ENCODE measurements around the gene CCDC178. TPM values are rescaled to one million over a fixed set of nuclear protein-coding genes. Genes with fewer than 3 reads are reported as not detected.

The CCDC178 gene
- total RNA-seq, 2 donors from 2014 or later: 0.22 to 0.29 TPM

GRCh38 chr18:32974421-32975162 is 465.9 kb downstream of the CCDC178 start:
- WGBS, 2 experiments (ENCODE audit: insufficient coverage in 1 of 2, insufficient read length in 1 of 2): 90% methylated on average over 3 to 4 of the region's 4 CpGs

GRCh38 chr18:32968248-32968647 is 472.3 kb downstream of the CCDC178 start:
- Histone ChIP-seq H3K4me3 (ENCODE audit: low read length) (no peak overlapping the region), H3K27ac (ENCODE audit: low read depth, low read length) (no peak overlapping the region), H3K9ac (ENCODE audit: extremely low read depth, low read length, poor library complexity, severe bottlenecking) (no peak overlapping the region), H3K36me3 (ENCODE audit: control insufficient read depth, insufficient read depth, low read length) (no peaks in the 10 kb centered on the region), H3K9me3 (ENCODE audit: control insufficient read depth, low read length) (no peaks in the 10 kb centered on the region), H3K4me1 (ENCODE audit: control insufficient read depth, insufficient read depth, low read length) (no peaks in the 10 kb centered on the region), H3K27me3 (ENCODE audit: control insufficient read depth, insufficient read depth, low read length, poor library complexity, severe bottlenecking) (no peaks in the 10 kb centered on the region)
- Mint-ChIP-seq H3K27me3 (ENCODE audit: insufficient read depth) (no peaks in the 10 kb centered on the region), H3K27ac (no peak overlapping the region), H3K4me3 (no peak overlapping the region), H3K9me3 (peaks cover 7% of the 10 kb centered on the region), H3K4me1 (no peaks in the 10 kb centered on the region), H3K36me3 (ENCODE audit: low read depth) (no peaks in the 10 kb centered on the region)
- WGBS, 2 experiments (ENCODE audit: insufficient coverage in 1 of 2, insufficient read length in 1 of 2): 82% methylated on average over 1 of the region's 2 CpGs; no CpG with 5 or more reads in 1 of the 2 experiments
- no peak for TF ChIP-seq CTCF (conservative IDR thresholded peaks at IDR 0.05)
- DNase-seq: no peak

More at GRCh38 chr18:32974421-32975162, 465.9 kb downstream of the CCDC178 start:
- H3K27me3 Mint-ChIP-seq (ENCODE audit: insufficient read depth): no peaks in the 10 kb centered on the region
- H3K9ac ChIP-seq (ENCODE audit: extremely low read depth, low read length, poor library complexity, severe bottlenecking): no peak overlapping the region
- no peak for TF ChIP-seq CTCF (conservative IDR thresholded peaks at IDR 0.05)
- no peak overlapping the region for H3K27ac Mint-ChIP-seq
- peaks cover 16% of the 10 kb centered on the region for H3K4me1 Mint-ChIP-seq
- no peaks in the 10 kb centered on the region for H3K9me3 ChIP-seq (ENCODE audit: control insufficient read depth, low read length)
- H3K4me3 Mint-ChIP-seq: no peak overlapping the region
- no peak for DNase-seq
- peaks cover 7% of the 10 kb centered on the region for H3K9me3 Mint-ChIP-seq
- peak overlapping the region; percentile 47 for H3K27ac ChIP-seq (ENCODE audit: low read depth, low read length)
- H3K27me3 ChIP-seq (ENCODE audit: control insufficient read depth, insufficient read depth, low read length, poor library complexity, severe bottlenecking): no peaks in the 10 kb centered on the region
- no peaks in the 10 kb centered on the region for H3K36me3 ChIP-seq (ENCODE audit: control insufficient read depth, insufficient read depth, low read length)
- no peaks in the 10 kb centered on the region for H3K36me3 Mint-ChIP-seq (ENCODE audit: low read depth)
- H3K4me1 ChIP-seq (ENCODE audit: control insufficient read depth, insufficient read depth, low read length): peaks cover 5% of the 10 kb centered on the region
- no peak overlapping the region for H3K4me3 ChIP-seq (ENCODE audit: low read length)

- H3K4me3 ChIP-seq (ENCODE audit: low read length): no peak overlapping the region
- no peak for TF ChIP-seq CTCF (conservative IDR thresholded peaks at IDR 0.05)
- no peaks in the 10 kb centered on the region for H3K36me3 Mint-ChIP-seq (ENCODE audit: low read depth)
- H3K9ac ChIP-seq (ENCODE audit: extremely low read depth, low read length, poor library complexity, severe bottlenecking): no peak overlapping the region
- H3K4me1 Mint-ChIP-seq: no peaks in the 10 kb centered on the region
- no peak for DNase-seq
- H3K36me3 ChIP-seq (ENCODE audit: control insufficient read depth, insufficient read depth, low read length): no peaks in the 10 kb centered on the region
- no peaks in the 10 kb centered on the region for H3K27me3 Mint-ChIP-seq (ENCODE audit: insufficient read depth)
- no peaks in the 10 kb centered on the region for H3K4me1 ChIP-seq (ENCODE audit: control insufficient read depth, insufficient read depth, low read length)
- no peaks in the 10 kb centered on the region for H3K27me3 ChIP-seq (ENCODE audit: control insufficient read depth, insufficient read depth, low read length, poor library complexity, severe bottlenecking)
- no peak overlapping the region for H3K4me3 Mint-ChIP-seq
- peaks cover 3% of the 10 kb centered on the region for H3K9me3 Mint-ChIP-seq
- H3K27ac Mint-ChIP-seq: no peak overlapping the region
- no peaks in the 10 kb centered on the region for H3K9me3 ChIP-seq (ENCODE audit: control insufficient read depth, low read length)
- H3K27ac ChIP-seq (ENCODE audit: low read depth, low read length): no peak overlapping the region
Observed at GRCh38 chr18:32966141-32966540, 474.4 kb downstream of the CCDC178 start.

Measured in endodermal cell (in vitro differentiated cells).